CD4-positive, alpha-beta T cell (primary cell): ENCODE data around the gene TMOD1. TPM values are rescaled to one million over a fixed set of nuclear protein-coding genes. Genes with fewer than 3 reads are reported as not detected.
A peak's percentile ranks its signal among the peaks of the same experiment; 100 is the strongest.

Experiments
- ATAC-seq: fragments of 200-7000 bp; cut with Tn5 transposase; one replicate; pipeline ENCODE4 v1.10.0; 2022; ENCODE audit warnings: mild to moderate bottlenecking; ENCODE audit not compliant: poor library complexity
- CTCF ChIA-PET: fragments of 350-600 bp; sonication (Branson Sonifier 250); formaldehyde crosslinking; loops from one replicate; lab custom pipeline; 2021; ENCODE audit warnings: antibody characterized with exemption, inconsistent platforms; lab: Charles Lee
- POLR2A ChIA-PET: fragments of 350-600 bp; sonication (Branson Sonifier 250); formaldehyde crosslinking; loops from one replicate; lab custom pipeline; 2021; ENCODE audit warnings: antibody characterized with exemption, inconsistent platforms; lab: Charles Lee
- DNase-seq, 14 experiments: peaks; one replicate each; pipeline ENCODE4 v3.0.0-alpha.2; 2013 to 2020; ENCODE audit warnings: mixed read lengths in 2 of 14
- H3K27ac ChIP-seq, 2 donors: one replicate each; pipeline versions ENCODE4 v1.5.1 to v1.7.0; 2013; ENCODE audit warnings: low read length in 2 of 2, low read depth in 1 of 2, mild to moderate bottlenecking in 1 of 2
- H3K27me3 ChIP-seq, 2 experiments: 1 replicate in 1 of 2; 2 replicates in 1 of 2; pipeline versions ENCODE4 v1.6.1 to v1.7.0; 2013; ENCODE audit warnings: low read length in 2 of 2, control low read depth in 1 of 2, mild to moderate bottlenecking in 1 of 2, moderate library complexity in 1 of 2; ENCODE audit not compliant: insufficient read depth in 2 of 2, control insufficient read depth in 1 of 2
- H3K36me3 ChIP-seq: one replicate; pipeline ENCODE4 v1.6.1; 2013; ENCODE audit warnings: low read length, control low read depth; ENCODE audit not compliant: insufficient read depth
- H3K4me1 ChIP-seq: one replicate; pipeline ENCODE4 v1.6.1; 2013; ENCODE audit warnings: low read length, control low read depth; ENCODE audit not compliant: insufficient read depth
- H3K4me3 ChIP-seq: one replicate; pipeline ENCODE4 v1.5.1; 2013; ENCODE audit warnings: mild to moderate bottlenecking, low read length, moderate library complexity
- H3K9me3 ChIP-seq, 2 experiments: 1 replicate in 1 of 2; 2 replicates in 1 of 2; pipeline versions ENCODE4 v1.6.1 to v1.7.0; 2013; ENCODE audit warnings: low read length in 2 of 2, mild to moderate bottlenecking in 2 of 2, control low read depth in 1 of 2, moderate library complexity in 1 of 2; ENCODE audit not compliant: control insufficient read depth in 1 of 2, insufficient read depth in 1 of 2
- H3K27ac Mint-ChIP-seq: one replicate; pipeline ENCODE4 v1.8.0; 2020; ENCODE audit warnings: mixed read lengths
- H3K27me3 Mint-ChIP-seq: one replicate; pipeline ENCODE4 v1.8.0; 2021; ENCODE audit warnings: mixed read lengths
- H3K36me3 Mint-ChIP-seq: one replicate; pipeline ENCODE4 v1.8.0; 2021; ENCODE audit warnings: low read depth, mixed read lengths
- H3K4me1 Mint-ChIP-seq: one replicate; pipeline ENCODE4 v1.8.0; 2021; ENCODE audit warnings: low read depth, mixed read lengths
- H3K4me3 Mint-ChIP-seq: one replicate; pipeline ENCODE4 v1.8.0; 2020; ENCODE audit warnings: mild to moderate bottlenecking, mixed read lengths
- H3K9me3 Mint-ChIP-seq: one replicate; pipeline ENCODE4 v1.8.0; 2020; ENCODE audit warnings: mixed read lengths
- CTCF ChIP-seq: fragments of 200-600 bp; IDR thresholded peaks from one replicate; pipeline ENCODE4 v1.8.0; 2022; ENCODE audit warnings: antibody characterized with exemption, mild to moderate bottlenecking
- intact Hi-C, 2 experiments: fragments of 100-400 bp; cut with DNase I in 1 of 2; cut with micrococcal nuclease in 1 of 2; formaldehyde crosslinking; loops; one replicate each; pipeline versions ENCODE4 v1.15.1 to v1.9.0; 2023 to 2025; cut with DNase I, micrococcal nuclease
- total RNA-seq, 174 experiments: library from RNA in 2 of 174; stranded (reverse) in 2 of 174; gene quantifications; one replicate each; pipeline ENCODE4 v1.2.3 and lab custom pipeline; 2021 to 2026

Gene TMOD1
- total RNA-seq, 2 experiments from 2014 or later: 0.20 to 0.47 TPM

GRCh38 chr9:97632985-97633858 is 131.8 kb downstream of the TMOD1 start, which contains the start of the genes NCBP1 and TSTD2:
Gene NCBP1 (plus strand): TSS chr9:97633821. CDS start chr9:97633882, 61 bp downstream.
Gene TSTD2 (minus strand): TSS chr9:97633368. CDS start chr9:97627562, 5,806 bp downstream.
- H3K9me3 ChIP-seq: no peaks in the 10 kb centered on the region
- Mint-ChIP-seq H3K4me3 (peak within 1 kb of the TSS; percentile 97), H3K27me3 (no peaks in the 10 kb centered on the region), H3K4me1 (peaks cover 73% of the 10 kb centered on the region), H3K9me3 (no peaks in the 10 kb centered on the region), H3K36me3 (peaks cover 37% of the 10 kb centered on the region), H3K27ac (peak within 1 kb of the TSS; percentile 99)
- ATAC-seq: peak; percentile 82
- intact Hi-C loops: loop anchor here (2.0 to 10.0 kb wide), 6 partner anchors 64 to 1172 kb away; partner anchors contain the start of genes GALNT12 (in 1 of the 2) and XPA (in 1 of the 2)
- ChIA-PET POLR2A (interaction anchor here (0.6 to 2.9 kb wide), 39 partner anchors 10 to 1589 kb away, joined by 3 to 50 read pairs (median 5); partner anchors contain the start of genes ALG2, ANKS6, ANP32B and NANS), CTCF (interaction anchor here (0.6 to 1.6 kb wide), 6 partner anchors 18 to 865 kb away, joined by 3 to 6 read pairs (median 3); partner anchors contain the start of genes ANP32B, TDRD7 and XPA)
- peaks cover 3% of the 10 kb centered on the region for H3K36me3 ChIP-seq
- H3K4me3 ChIP-seq: peak within 1 kb of the TSS; percentile 72
- no peak for TF ChIP-seq CTCF
- H3K27me3 ChIP-seq: no peaks in the 10 kb centered on the region
- peaks cover 37% of the 10 kb centered on the region for H3K4me1 ChIP-seq
- H3K27ac ChIP-seq: peak within 1 kb of the TSS; percentile 95 to 97
- DNase-seq: peak; percentile 92 to 99 (median 94)

DNA sequence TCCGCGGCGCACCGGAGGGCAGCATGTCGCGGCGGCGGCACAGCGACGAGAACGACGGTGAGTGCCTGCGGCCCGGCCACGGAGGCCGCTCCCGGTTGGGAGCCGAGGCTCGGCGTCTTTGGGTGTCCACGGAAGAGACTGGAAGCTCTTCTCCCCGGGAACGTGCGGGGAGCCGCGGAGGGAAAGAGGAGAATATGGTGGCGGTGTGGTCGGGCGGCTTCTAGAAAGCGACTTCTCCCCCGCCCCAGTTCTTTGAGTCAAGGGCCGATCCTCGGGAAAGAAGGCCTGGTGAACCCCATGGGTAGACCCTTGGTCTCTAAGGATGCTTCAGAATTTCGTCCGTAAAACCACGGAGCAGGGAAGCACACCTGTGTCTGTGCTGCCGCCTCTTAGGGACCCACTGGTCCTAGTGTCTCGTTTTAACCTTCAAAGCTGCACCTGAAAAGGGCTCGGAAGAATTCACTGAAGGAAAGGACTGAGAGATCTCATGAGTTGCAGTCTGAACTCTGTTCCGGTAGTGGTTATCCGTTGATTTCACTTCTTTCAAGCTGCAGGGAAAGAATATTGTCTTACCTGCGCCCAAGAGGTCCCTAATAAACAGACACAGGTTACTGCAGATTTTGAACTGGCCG is 132.5 kb downstream of the TMOD1 start:
- DNase-seq (peak in 4 of 14 experiments; percentile 2 to 27 (median 17)), ATAC-seq (no peak)
- H3K27ac ChIP-seq: peak overlapping the region; percentile 95 to 97
- intact Hi-C loops: loop anchor here (2.0 to 10.0 kb wide), 6 partner anchors 63 to 1171 kb away; partner anchors contain the start of genes GALNT12 (in 1 of the 2) and XPA (in 1 of the 2)
- CTCF ChIA-PET: interaction anchor here (0.9 to 1.6 kb wide), 3 partner anchors 19 to 222 kb away, joined by 3 to 6 read pairs (median 3); partner anchors contain the start of genes TDRD7 and XPA
- H3K9me3 ChIP-seq: no peaks in the 10 kb centered on the region
- TF ChIP-seq CTCF: no peak
- H3K27me3 Mint-ChIP-seq: no peaks in the 10 kb centered on the region
- no peaks in the 10 kb centered on the region for H3K9me3 Mint-ChIP-seq
- H3K27ac Mint-ChIP-seq: peak overlapping the region; percentile 99
- H3K4me3 ChIP-seq: peak overlapping the region; percentile 72
- H3K4me1 ChIP-seq: peaks cover 37% of the 10 kb centered on the region
- POLR2A ChIA-PET: interaction anchor here (0.6 to 2.9 kb wide), 33 partner anchors 9 to 1588 kb away, joined by 3 to 50 read pairs (median 7); partner anchors contain the start of genes ALG2, ANP32B, NANS and SEC61B
- H3K4me1 Mint-ChIP-seq: peaks cover 78% of the 10 kb centered on the region
- H3K4me3 Mint-ChIP-seq: peak overlapping the region; percentile 97
- no peaks in the 10 kb centered on the region for H3K27me3 ChIP-seq
- peaks cover 34% of the 10 kb centered on the region for H3K36me3 Mint-ChIP-seq
- peaks cover 6% of the 10 kb centered on the region for H3K36me3 ChIP-seq

DNA sequence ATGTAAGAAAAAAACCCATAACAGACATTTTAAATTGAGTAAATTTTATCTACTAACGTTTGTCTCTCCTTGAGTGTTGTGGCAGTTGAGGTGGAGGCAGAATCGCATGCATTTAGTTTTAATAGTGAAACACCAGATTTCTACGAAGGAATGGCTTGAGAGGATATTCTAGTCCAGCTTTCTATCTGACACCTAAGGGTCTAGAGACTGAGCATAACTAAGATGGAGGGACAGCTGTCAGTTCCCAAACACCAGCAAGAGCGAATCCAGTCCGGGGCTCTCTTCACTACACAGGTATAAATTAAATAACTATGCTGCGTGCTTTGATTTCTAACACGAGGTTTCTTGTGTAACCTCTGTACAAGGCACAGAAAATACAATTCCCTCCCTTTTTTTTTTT is 133.6 kb downstream of the TMOD1 start:
- Mint-ChIP-seq H3K27ac (peak overlapping the region; percentile 99), H3K4me3 (peak overlapping the region; percentile 97), H3K27me3 (no peaks in the 10 kb centered on the region), H3K36me3 (peaks cover 30% of the 10 kb centered on the region), H3K4me1 (peaks cover 78% of the 10 kb centered on the region), H3K9me3 (no peaks in the 10 kb centered on the region)
- Histone ChIP-seq H3K9me3 (no peaks in the 10 kb centered on the region), H3K36me3 (peaks cover 6% of the 10 kb centered on the region), H3K27me3 (no peaks in the 10 kb centered on the region), H3K4me1 (peaks cover 37% of the 10 kb centered on the region), H3K4me3 (peak overlapping the region; percentile 72), H3K27ac (no peak overlapping the region)
- ChIA-PET POLR2A (interaction anchor here (0.7 kb wide), 1 partner anchor 8 kb away, joined by 3 read pairs; no protein-coding TSS in a partner anchor), CTCF (no interaction called here)
- intact Hi-C loops: loop anchor here (10.0 kb wide), 2 partner anchors 270 to 1170 kb away; partner anchors contain the start of gene GALNT12 (in 1 of the 2)
- ATAC-seq (no peak), DNase-seq (no peak)
- TF ChIP-seq CTCF: no peak
